K562 (cell line): ENCODE results near the gene LEPROT.

Experiments
- COPS2 ChIP-seq: fragments of 450-650 bp; conservative IDR thresholded peaks from 2 replicates; pipeline ENCODE4 v1.6.1; 2016; ENCODE audit warnings: mild to moderate bottlenecking, moderate library complexity
- POLR2A ChIP-seq: fragments of 450-650 bp; conservative IDR thresholded peaks from 2 replicates; pipeline ENCODE4 v1.6.1; 2016
- REST ChIP-seq, 2 experiments: fragments of 450-650 bp; formaldehyde crosslinking in 1 of 2; IDR thresholded peaks; 2 replicates each; pipeline versions ENCODE4 v1.4.0 to v1.6.1; 2014 to 2020; ENCODE audit warnings: mild to moderate bottlenecking in 2 of 2, borderline replicate concordance in 1 of 2, low read depth in 1 of 2
- SREBF2 ChIP-seq: sonication (generic); formaldehyde crosslinking; IDR thresholded peaks from 2 replicates; pipeline ENCODE4 v1.4.0; 2020; ENCODE audit warnings: mild to moderate bottlenecking, missing genetic modification reagents
- ZNF780A ChIP-seq: fragments of 250-450 bp; sonication (Bioruptor Pico); IDR thresholded peaks from 2 replicates; pipeline ENCODE4 v1.5.0; 2021; ENCODE audit warnings: mild to moderate bottlenecking

GRCh38 chr1:65409314-65409713 is 11.2 kb upstream of the LEPROT start:
- TF ChIP-seq COPS2 (no peak), ZNF780A (CRISPR knock-in tag) (no peak), POLR2A (no peak), REST (IDR thresholded peaks at IDR 0.05; ENCODE audit: borderline replicate concordance) (no peak), REST (CRISPR knock-in tag; IDR thresholded peaks at IDR 0.05; ENCODE audit: low read depth) (no peak), SREBF2 (CRISPR knock-in tag) (no peak)
